Dendritic cell treated with granulocyte-macrophage colony-stimulating factor and Interleukin-4, amounts not matched to agents 40 ng/mL and 50 ng/mL, for 4 days (primary cell): ENCODE measurements around the gene NEXN.
A peak's percentile ranks its signal among the peaks of the same experiment; 100 is the strongest.
"Not testable (repeated sequence)": the region's sequence is repeated elsewhere in the genome, so short reads cannot be mapped to it uniquely, and the experiment has no call there.

Experiments used
- H3K27ac Mint-ChIP-seq: one replicate; pipeline ENCODE4 v1.8.0; 2022; ENCODE audit warnings: mild to moderate bottlenecking, mixed read lengths
- H3K27me3 Mint-ChIP-seq: one replicate; pipeline ENCODE4 v1.8.0; 2022; ENCODE audit warnings: mild to moderate bottlenecking, mixed read lengths
- H3K36me3 Mint-ChIP-seq: one replicate; pipeline ENCODE4 v1.8.0; 2022; ENCODE audit warnings: low read depth, mixed read lengths
- H3K4me1 Mint-ChIP-seq: one replicate; pipeline ENCODE4 v1.8.0; 2022; ENCODE audit warnings: low read depth, mixed read lengths
- H3K4me3 Mint-ChIP-seq: one replicate; pipeline ENCODE4 v1.8.0; 2022; ENCODE audit warnings: mild to moderate bottlenecking, moderate library complexity, mixed read lengths
- H3K9me3 Mint-ChIP-seq: one replicate; pipeline ENCODE4 v1.8.0; 2022; ENCODE audit warnings: mixed read lengths
- intact Hi-C: fragments of 100-400 bp; cut with micrococcal nuclease; formaldehyde crosslinking; loops from one replicate; pipeline ENCODE4 v1.15.0; 2022

Gene NEXN

GRCh38 chr1:77881061-77881460 is 7.4 kb upstream of the NEXN start:
- no peaks in the 10 kb centered on the region for H3K4me1 Mint-ChIP-seq
- H3K4me3 Mint-ChIP-seq: no peak overlapping the region
- H3K27me3 Mint-ChIP-seq: no peaks in the 10 kb centered on the region
- H3K9me3 Mint-ChIP-seq: no peaks in the 10 kb centered on the region
- intact Hi-C loops: no loop called here
- H3K36me3 Mint-ChIP-seq: peaks cover 4% of the 10 kb centered on the region
- H3K27ac Mint-ChIP-seq: no peak overlapping the region

DNA sequence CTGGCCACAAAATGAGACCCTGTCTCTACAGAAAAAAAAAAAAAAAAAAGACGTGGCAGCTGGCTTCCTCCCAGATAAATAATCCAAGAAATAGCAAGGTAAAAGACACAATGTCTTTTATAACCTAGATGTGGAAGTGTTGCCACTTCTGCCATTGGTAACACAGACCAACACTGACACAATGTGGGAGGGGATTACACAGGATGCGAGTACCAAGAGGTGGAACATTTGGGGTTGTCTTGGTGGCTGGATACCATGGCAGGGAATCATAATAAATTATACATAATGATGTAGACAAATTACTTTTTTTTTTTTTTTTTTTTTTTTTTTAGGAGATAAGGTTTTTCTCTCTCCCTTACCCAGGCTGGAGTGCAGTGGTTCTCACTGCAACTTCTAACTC is 6.0 kb upstream of the NEXN start:
- H3K27me3 Mint-ChIP-seq: peaks cover 3% of the 10 kb centered on the region
- no peaks in the 10 kb centered on the region for H3K9me3 Mint-ChIP-seq
- no peaks in the 10 kb centered on the region for H3K4me1 Mint-ChIP-seq
- intact Hi-C loops: no loop called here
- no peak overlapping the region for H3K4me3 Mint-ChIP-seq
- H3K27ac Mint-ChIP-seq: no peak overlapping the region
- peaks cover 4% of the 10 kb centered on the region for H3K36me3 Mint-ChIP-seq

DNA sequence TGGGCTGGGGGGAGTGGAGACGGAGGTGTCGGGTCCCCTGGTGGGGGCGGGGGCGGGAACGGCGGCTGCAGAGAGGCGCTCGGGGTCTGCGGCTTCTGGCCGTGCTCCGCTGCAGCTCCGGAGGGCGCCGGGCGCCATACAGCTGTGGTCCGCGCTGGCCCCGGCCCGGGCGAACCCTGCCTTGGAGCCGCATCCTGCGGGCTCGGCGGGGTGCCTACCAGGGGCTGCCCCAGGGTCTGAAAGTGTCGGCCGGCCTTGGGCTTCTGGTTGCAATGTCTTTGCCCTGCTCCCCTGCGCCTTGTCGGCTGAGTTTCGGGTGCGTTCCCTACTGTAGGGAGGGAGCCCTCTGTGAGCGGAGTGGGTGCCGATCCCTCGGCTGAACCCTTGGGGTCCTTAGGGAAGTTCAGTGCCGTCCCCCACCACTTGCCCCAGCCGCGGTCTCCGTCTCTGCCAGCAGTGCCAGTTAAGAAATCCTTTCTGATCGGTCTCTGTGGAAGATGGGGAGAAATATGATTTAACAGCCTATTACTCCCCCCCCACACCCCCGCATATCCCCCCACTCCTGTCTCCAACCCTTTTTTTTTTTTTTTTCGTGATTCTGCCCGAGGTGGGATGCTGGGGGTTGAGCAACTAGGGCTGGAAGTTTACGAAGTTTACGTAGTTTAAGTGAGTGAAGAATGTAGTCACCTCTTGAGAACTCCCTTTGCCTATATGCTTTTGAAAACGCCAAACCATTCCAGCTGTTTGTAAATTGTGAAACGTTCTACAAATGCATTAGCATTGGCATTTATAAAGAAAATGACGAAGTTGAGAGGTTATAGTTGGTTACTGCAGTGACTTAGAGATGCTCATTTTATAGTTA is 588 bp downstream of the NEXN start:
- Mint-ChIP-seq H3K4me3 (peak overlapping the region; percentile 78), H3K27ac (peak overlapping the region; percentile 73), H3K36me3 (no peaks in the 10 kb centered on the region), H3K4me1 (peaks cover 18% of the 10 kb centered on the region), H3K27me3 (peaks cover 21% of the 10 kb centered on the region), H3K9me3 (no peaks in the 10 kb centered on the region)
- intact Hi-C loops: no loop called here

DNA sequence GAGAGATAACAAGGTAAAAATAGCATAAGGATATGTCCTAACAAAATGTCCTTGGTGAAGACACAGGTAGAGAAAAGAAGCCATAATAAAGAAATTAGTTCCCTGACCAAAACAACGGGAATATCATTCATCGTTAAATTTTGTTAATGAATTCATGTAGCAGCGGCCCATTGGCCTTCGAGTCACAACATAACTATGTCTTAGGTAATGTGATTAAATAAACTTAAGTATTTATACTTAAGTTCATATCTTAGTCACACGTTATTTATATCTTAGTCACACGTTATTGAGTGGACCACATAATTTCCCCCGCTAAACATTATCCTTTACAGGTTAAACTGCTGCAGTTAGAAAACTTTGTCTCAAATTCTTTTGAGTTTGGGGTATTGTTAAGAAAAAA is 1.2 kb downstream of the NEXN start:
- peaks cover 21% of the 10 kb centered on the region for H3K27me3 Mint-ChIP-seq
- H3K4me1 Mint-ChIP-seq: peaks cover 18% of the 10 kb centered on the region
- H3K36me3 Mint-ChIP-seq: no peaks in the 10 kb centered on the region
- intact Hi-C loops: no loop called here
- H3K4me3 Mint-ChIP-seq: no peak overlapping the region
- H3K27ac Mint-ChIP-seq: no peak overlapping the region
- no peaks in the 10 kb centered on the region for H3K9me3 Mint-ChIP-seq

DNA sequence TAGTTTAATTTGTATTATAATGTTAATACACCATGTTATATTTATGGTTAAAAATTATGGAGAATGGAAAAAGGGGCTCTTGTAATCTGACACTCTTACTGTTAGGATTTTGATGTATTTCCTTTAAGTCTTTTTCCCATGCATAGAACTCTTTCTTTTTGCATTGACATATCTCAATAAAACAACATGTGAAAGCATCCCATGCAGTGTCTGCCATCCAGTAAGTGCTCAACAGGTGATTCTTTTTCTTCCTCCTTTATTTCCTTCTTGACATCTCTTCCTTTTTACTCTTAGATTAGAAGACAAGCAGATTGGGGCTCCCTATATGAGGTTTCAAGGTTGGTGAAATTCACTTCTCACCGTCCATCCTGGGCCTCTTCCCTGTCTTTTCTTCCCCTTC is 2.8 kb downstream of the NEXN start:
- Mint-ChIP-seq H3K27me3 (peaks cover 21% of the 10 kb centered on the region), H3K9me3 (no peaks in the 10 kb centered on the region), H3K27ac (no peak overlapping the region), H3K4me1 (peaks cover 18% of the 10 kb centered on the region), H3K36me3 (no peaks in the 10 kb centered on the region), H3K4me3 (no peak overlapping the region)
- intact Hi-C loops: no loop called here

GRCh38 chr1:77899647-77900320 is 11.4 kb downstream of the NEXN start:
- H3K36me3 Mint-ChIP-seq: no peaks in the 10 kb centered on the region
- H3K27ac Mint-ChIP-seq: no peak overlapping the region
- no peak overlapping the region for H3K4me3 Mint-ChIP-seq
- intact Hi-C loops: no loop called here
- H3K9me3 Mint-ChIP-seq: no peaks in the 10 kb centered on the region
- peaks cover 5% of the 10 kb centered on the region for H3K4me1 Mint-ChIP-seq
- H3K27me3 Mint-ChIP-seq: no peaks in the 10 kb centered on the region

- H3K4me1 Mint-ChIP-seq: peaks cover 10% of the 10 kb centered on the region
- no peaks in the 10 kb centered on the region for H3K9me3 Mint-ChIP-seq
- H3K27ac Mint-ChIP-seq: no peak overlapping the region
- intact Hi-C loops: no loop called here
- H3K4me3 Mint-ChIP-seq: no peak overlapping the region
- no peaks in the 10 kb centered on the region for H3K27me3 Mint-ChIP-seq
- H3K36me3 Mint-ChIP-seq: no peaks in the 10 kb centered on the region
Measured at GRCh38 chr1:77900687-77901293, 12.4 kb downstream of the NEXN start.

DNA sequence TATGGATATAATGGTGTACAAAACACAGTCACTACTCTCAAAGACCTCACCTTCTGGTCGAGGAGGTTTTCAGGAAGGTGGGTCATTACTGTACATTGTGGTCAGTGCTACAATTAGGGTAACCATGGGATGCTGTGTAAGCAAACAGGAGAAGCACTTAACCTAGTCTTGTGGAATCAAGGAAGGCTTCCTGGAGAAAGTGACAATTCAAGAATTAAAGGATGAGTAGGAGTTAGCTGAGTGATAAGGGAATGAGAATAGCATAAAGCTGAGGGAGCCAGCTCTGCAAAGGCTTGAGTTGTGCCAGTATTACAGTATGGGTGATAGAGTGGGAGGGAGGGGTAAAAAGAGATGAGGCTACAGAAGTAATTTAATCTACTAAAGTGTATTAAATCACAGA is 17.2 kb downstream of the NEXN start:
- Mint-ChIP-seq H3K4me3 (no peak overlapping the region), H3K36me3 (no peaks in the 10 kb centered on the region), H3K4me1 (peaks cover 9% of the 10 kb centered on the region), H3K9me3 (no peaks in the 10 kb centered on the region), H3K27me3 (no peaks in the 10 kb centered on the region), H3K27ac (no peak overlapping the region)
- intact Hi-C loops: no loop called here

GRCh38 chr1:77906019-77906545 is 17.7 kb downstream of the NEXN start:
- H3K4me3 Mint-ChIP-seq: no peak overlapping the region
- H3K4me1 Mint-ChIP-seq: peaks cover 9% of the 10 kb centered on the region
- intact Hi-C loops: no loop called here
- H3K36me3 Mint-ChIP-seq: no peaks in the 10 kb centered on the region
- no peak overlapping the region for H3K27ac Mint-ChIP-seq
- no peaks in the 10 kb centered on the region for H3K27me3 Mint-ChIP-seq
- H3K9me3 Mint-ChIP-seq: no peaks in the 10 kb centered on the region

DNA sequence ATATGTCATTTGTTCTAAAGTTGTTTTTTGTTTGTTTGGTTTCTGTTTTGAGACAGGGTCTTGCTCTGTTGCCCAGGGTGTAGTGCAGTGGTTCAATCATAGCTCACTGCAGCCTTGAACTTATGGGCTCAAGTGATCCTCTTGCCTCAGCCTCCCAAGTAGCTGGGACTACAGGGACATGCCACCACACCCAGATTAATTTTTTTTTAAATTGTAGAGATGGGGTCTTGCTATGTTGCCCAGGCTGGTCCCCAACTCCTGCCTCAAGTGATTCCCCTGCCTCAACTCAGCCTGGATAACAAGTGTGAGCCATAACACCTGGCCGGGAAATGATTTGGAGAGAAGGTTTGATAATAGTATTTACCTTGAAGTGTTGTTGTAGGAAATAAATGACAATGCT is 18.2 kb downstream of the NEXN start:
- H3K4me3 Mint-ChIP-seq: no peak overlapping the region
- intact Hi-C loops: no loop called here
- peaks cover 9% of the 10 kb centered on the region for H3K4me1 Mint-ChIP-seq
- H3K9me3 Mint-ChIP-seq: no peaks in the 10 kb centered on the region
- no peaks in the 10 kb centered on the region for H3K27me3 Mint-ChIP-seq
- H3K36me3 Mint-ChIP-seq: no peaks in the 10 kb centered on the region
- no peak overlapping the region for H3K27ac Mint-ChIP-seq

DNA sequence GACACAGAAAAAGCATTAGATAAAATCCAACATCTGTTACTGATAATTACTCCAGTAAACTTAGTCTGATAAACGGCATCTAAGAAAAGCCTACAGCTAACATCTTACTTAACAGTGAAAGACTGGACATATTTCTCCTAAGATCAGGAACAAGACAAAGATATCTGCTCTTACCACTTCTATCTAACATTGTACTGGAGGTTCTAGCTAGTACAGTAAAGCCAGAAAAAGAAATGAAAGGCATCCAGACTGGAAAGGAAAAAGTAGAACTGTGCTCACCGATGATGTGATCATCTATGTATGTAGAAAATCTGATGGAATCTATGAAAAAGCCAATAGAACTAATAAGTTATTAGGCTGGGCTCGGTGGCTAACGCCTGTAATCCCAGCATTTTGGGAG is 21.7 kb downstream of the NEXN start:
- Mint-ChIP-seq H3K27ac (no peak overlapping the region), H3K36me3 (no peaks in the 10 kb centered on the region), H3K4me1 (peaks cover 9% of the 10 kb centered on the region), H3K9me3 (no peaks in the 10 kb centered on the region), H3K4me3 (no peak overlapping the region), H3K27me3 (no peaks in the 10 kb centered on the region)
- intact Hi-C loops: no loop called here

DNA sequence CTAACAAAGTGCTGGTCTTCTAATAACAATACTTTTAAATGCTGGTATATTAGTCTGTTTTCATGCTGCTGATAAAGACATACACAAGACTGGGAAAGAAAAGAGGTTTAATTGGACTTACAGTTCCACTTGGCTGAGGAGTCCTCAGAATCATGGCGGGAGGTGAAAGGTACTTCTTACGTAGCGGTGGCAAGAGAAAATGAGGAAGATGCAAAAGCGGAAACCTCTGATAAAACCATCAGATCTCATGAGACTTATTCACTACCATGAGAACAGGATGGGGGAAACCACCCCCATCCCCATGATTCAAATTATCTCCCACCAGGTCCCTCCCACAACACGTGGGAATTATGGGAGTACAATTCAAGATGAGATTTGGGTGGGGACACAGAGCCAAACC is 30.5 kb downstream of the NEXN start:
- H3K27me3 Mint-ChIP-seq, H3K4me3 Mint-ChIP-seq, H3K36me3 Mint-ChIP-seq, H3K9me3 Mint-ChIP-seq, H3K27ac Mint-ChIP-seq, intact Hi-C loops: not testable (repeated sequence)
- H3K4me1 Mint-ChIP-seq: peaks cover 12% of the 10 kb centered on the region

- peaks cover 32% of the 10 kb centered on the region for H3K4me1 Mint-ChIP-seq
- H3K9me3 Mint-ChIP-seq: no peaks in the 10 kb centered on the region
- intact Hi-C loops: no loop called here
- H3K4me3 Mint-ChIP-seq: no peak overlapping the region
- no peaks in the 10 kb centered on the region for H3K36me3 Mint-ChIP-seq
- no peak overlapping the region for H3K27ac Mint-ChIP-seq
- H3K27me3 Mint-ChIP-seq: no peaks in the 10 kb centered on the region
Measured at GRCh38 chr1:77925518-77925917, 37.1 kb downstream of the NEXN start.

GRCh38 chr1:77925956-77926355 is 37.5 kb downstream of the NEXN start:
- Mint-ChIP-seq H3K9me3 (no peaks in the 10 kb centered on the region), H3K27ac (no peak overlapping the region)

More at GRCh38 chr1:77925956-77926355, 37.5 kb downstream of the NEXN start:
- H3K4me1 Mint-ChIP-seq: peaks cover 28% of the 10 kb centered on the region
- no peaks in the 10 kb centered on the region for H3K27me3 Mint-ChIP-seq
- no peaks in the 10 kb centered on the region for H3K36me3 Mint-ChIP-seq
- intact Hi-C loops: no loop called here
- no peak overlapping the region for H3K4me3 Mint-ChIP-seq
